Parathyroid adenoma (tissue), 2 donors: ENCODE measurements around the gene RER1.

ENCODE experiments used
- H2AFZ ChIP-seq: fragments of 300-600 bp; sonication (generic); one replicate; pipeline ENCODE4 v1.7.0; 2017; ENCODE audit warnings: antibody characterized with exemption, mild to moderate bottlenecking
- H3K27ac ChIP-seq: fragments of 300-600 bp; sonication (generic); one replicate; pipeline ENCODE4 v1.7.0; 2017
- H3K27me3 ChIP-seq: fragments of 300-600 bp; sonication (generic); one replicate; pipeline ENCODE4 v1.7.0; 2017; ENCODE audit warnings: low read length; ENCODE audit not compliant: control insufficient read depth, insufficient read depth
- H3K36me3 ChIP-seq: fragments of 300-600 bp; sonication (generic); one replicate; pipeline ENCODE4 v1.7.0; 2017; ENCODE audit warnings: low read length; ENCODE audit not compliant: control insufficient read depth, insufficient read depth
- H3K4me1 ChIP-seq: fragments of 300-600 bp; sonication (generic); one replicate; pipeline ENCODE4 v1.7.0; 2017; ENCODE audit warnings: control low read depth
- H3K4me2 ChIP-seq: fragments of 300-600 bp; sonication (generic); one replicate; pipeline ENCODE4 v1.7.0; 2017; ENCODE audit warnings: low read length
- H3K4me3 ChIP-seq: fragments of 300-600 bp; sonication (generic); one replicate; pipeline ENCODE4 v1.7.0; 2017; ENCODE audit warnings: low read depth, low read length
- H3K79me2 ChIP-seq: fragments of 300-600 bp; sonication (generic); one replicate; pipeline ENCODE4 v1.7.0; 2017; ENCODE audit warnings: control low read depth
- H3K9ac ChIP-seq: fragments of 300-600 bp; sonication (generic); one replicate; pipeline ENCODE4 v1.7.0; 2017; ENCODE audit warnings: mild to moderate bottlenecking
- H3K9me3 ChIP-seq: fragments of 300-600 bp; sonication (generic); one replicate; pipeline ENCODE4 v1.7.0; 2017; ENCODE audit warnings: low read length; ENCODE audit not compliant: control insufficient read depth
- CTCF ChIP-seq: fragments of 300-600 bp; sonication (generic); IDR thresholded peaks from one replicate; pipeline ENCODE4 v1.7.0; 2017; ENCODE audit warnings: antibody characterized with exemption, mild to moderate bottlenecking
- donor health status: primary hyperparathyroidism.

Gene RER1

DNA sequence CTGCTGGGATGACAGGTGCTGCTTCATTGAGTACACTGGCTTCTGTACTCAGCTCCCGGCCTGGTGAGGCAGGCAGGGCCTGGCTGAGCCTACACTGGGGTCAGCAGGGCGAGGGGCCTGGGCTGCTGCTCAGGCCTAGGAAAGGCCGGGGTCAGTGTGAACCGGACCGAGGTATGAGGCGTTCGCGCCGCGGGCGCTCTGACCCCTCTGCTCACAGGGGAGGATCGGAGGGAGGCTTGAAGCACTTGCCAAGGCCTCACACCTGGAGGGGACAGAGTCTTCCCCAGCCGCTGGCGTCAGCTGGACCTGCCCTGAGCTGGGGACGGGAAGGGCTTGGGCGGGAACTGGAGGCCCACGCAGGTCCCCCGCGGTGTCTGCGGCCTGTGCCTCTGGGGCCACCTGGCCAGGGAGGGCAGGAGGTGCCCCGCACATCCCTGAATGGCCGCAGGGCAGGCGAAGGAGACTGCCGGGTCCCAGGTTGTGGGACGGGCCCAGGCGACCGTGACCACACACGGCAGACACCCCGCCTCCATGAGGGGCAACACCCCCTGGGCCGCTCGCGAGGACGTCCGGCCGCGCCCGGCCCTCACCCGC lies 20.3 kb downstream of the RER1 start:
- H3K27ac ChIP-seq = peak overlapping the region; percentile 44
- H3K4me1 ChIP-seq = no peaks in the 10 kb centered on the region
- no peak overlapping the region for H3K9ac ChIP-seq
- TF ChIP-seq CTCF = no peak
- peak overlapping the region; percentile 76 for H2AFZ ChIP-seq
- H3K79me2 ChIP-seq = no peaks in the 10 kb centered on the region
- H3K4me3 ChIP-seq = peak overlapping the region; percentile 83
- H3K27me3 ChIP-seq = no peaks in the 10 kb centered on the region
- no peaks in the 10 kb centered on the region for H3K36me3 ChIP-seq
- peak overlapping the region; percentile 95 for H3K4me2 ChIP-seq
- no peaks in the 10 kb centered on the region for H3K9me3 ChIP-seq

DNA sequence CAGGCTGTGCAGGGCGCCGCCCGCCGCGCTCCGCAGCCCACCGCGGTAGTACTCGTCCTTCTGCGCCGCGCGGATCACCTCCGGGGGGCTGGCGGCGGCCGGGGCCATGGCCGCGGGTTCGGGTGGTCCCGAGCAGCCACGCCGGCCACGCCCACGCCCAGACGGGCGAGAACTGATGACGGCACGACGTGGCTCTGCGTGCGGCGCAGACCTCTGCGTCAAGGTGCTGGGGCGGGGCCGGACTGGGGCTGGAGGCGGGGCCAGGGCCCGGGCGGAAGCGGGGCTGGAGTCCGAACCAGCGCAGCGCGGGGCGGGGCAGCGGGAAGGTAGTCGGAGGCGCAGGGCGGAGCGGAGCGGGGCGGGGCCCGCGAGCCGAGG lies 20.7 kb downstream of the RER1 start, which contains the start of gene PEX10:
PEX10 (minus strand) TSS at position 170 of the 378 bp plus-strand sequence; CDS start at position 108, 62 bp downstream.
- H3K4me1 ChIP-seq = no peaks in the 10 kb centered on the region
- H3K4me3 ChIP-seq = peak within 1 kb of the TSS; percentile 83
- no peak within 1 kb of the TSS for H3K9ac ChIP-seq
- H3K79me2 ChIP-seq = no peaks in the 10 kb centered on the region
- H3K36me3 ChIP-seq = no peaks in the 10 kb centered on the region
- H3K9me3 ChIP-seq = no peaks in the 10 kb centered on the region
- TF ChIP-seq CTCF = no peak
- H3K27ac ChIP-seq = peak within 1 kb of the TSS; percentile 64
- no peaks in the 10 kb centered on the region for H3K27me3 ChIP-seq
- H2AFZ ChIP-seq = peak within 1 kb of the TSS; percentile 76
- H3K4me2 ChIP-seq = peak within 1 kb of the TSS; percentile 95

- TF ChIP-seq CTCF = no peak
- H3K9ac ChIP-seq = no peak overlapping the region
- peak overlapping the region; percentile 64 for H3K27ac ChIP-seq
- H3K4me2 ChIP-seq = peak overlapping the region; percentile 91
- H3K9me3 ChIP-seq = no peaks in the 10 kb centered on the region
- H3K4me1 ChIP-seq = no peaks in the 10 kb centered on the region
- H2AFZ ChIP-seq = peak overlapping the region; percentile 61
- no peaks in the 10 kb centered on the region for H3K27me3 ChIP-seq
- peak overlapping the region; percentile 72 for H3K4me3 ChIP-seq
- H3K36me3 ChIP-seq = no peaks in the 10 kb centered on the region
- H3K79me2 ChIP-seq = no peaks in the 10 kb centered on the region
Observed at GRCh38 chr1:2412773-2413494, 21.3 kb downstream of the RER1 start.

- Histone ChIP-seq H3K9ac (no peak overlapping the region), H3K4me3 (peak overlapping the region; percentile 72), H3K79me2 (no peaks in the 10 kb centered on the region), H3K27me3 (no peaks in the 10 kb centered on the region), H3K36me3 (no peaks in the 10 kb centered on the region), H3K4me1 (no peaks in the 10 kb centered on the region), H2AFZ (no peak overlapping the region), H3K9me3 (no peaks in the 10 kb centered on the region), H3K27ac (peak overlapping the region; percentile 64), H3K4me2 (peak overlapping the region; percentile 91)
- no peak for TF ChIP-seq CTCF
Observed at GRCh38 chr1:2413495-2414296, 22.1 kb downstream of the RER1 start.
